Body of pancreas (tissue), 4 donors: ENCODE measurements around the gene ST6GAL1. TPM values are rescaled to one million over a fixed set of nuclear protein-coding genes. Genes with fewer than 3 reads are reported as not detected.
"Not testable (repeated sequence)": the region's sequence is repeated elsewhere in the genome, so short reads cannot be mapped to it uniquely, and the experiment has no call there.

Experiments
- ATAC-seq: fragments of 150-250 bp; one replicate; pipeline ENCODE4 v1.9.1; 2016
- DNase-seq, 4 donors: peaks; one replicate each; pipeline ENCODE4 v3.0.0-alpha.2; 2019
- H3K27ac ChIP-seq, 4 donors: fragments of 200-600 bp; sonication (generic); 1 replicate in 3 of 4; 2 replicates in 1 of 4; pipeline versions ENCODE4 v1.5.1 to v1.6.1; 2016 to 2019; ENCODE audit warnings: mild to moderate bottlenecking in 1 of 4, mixed read lengths in 1 of 4, moderate library complexity in 1 of 4
- H3K27me3 ChIP-seq, 2 donors: fragments of 200-600 bp; sonication (generic); one replicate each; pipeline ENCODE4 v1.6.0; 2016; ENCODE audit warnings: mild to moderate bottlenecking in 1 of 2
- H3K36me3 ChIP-seq, 2 donors: fragments of 200-600 bp; sonication (generic); replicated peaks in 1 of 2; 2 replicates each; pipeline ENCODE4 v1.5.1; 2016; ENCODE audit warnings: low read depth in 2 of 2; ENCODE audit not compliant: insufficient read depth in 1 of 2
- H3K4me1 ChIP-seq: fragments of 200-600 bp; sonication (generic); one replicate; pipeline ENCODE4 v1.6.0; 2016
- H3K4me3 ChIP-seq, 2 donors: fragments of 200-600 bp; sonication (generic); 1 replicate in 1 of 2; 2 replicates in 1 of 2; pipeline ENCODE4 v1.5.1; 2016 to 2019
- H3K9me3 ChIP-seq, 3 donors: fragments of 200-600 bp; sonication (generic); 1 replicate in 2 of 3; 2 replicates in 1 of 3; pipeline ENCODE4 v1.5.1; 2016
- CTCF ChIP-seq, 7 experiments: fragments of 450-650 bp in 4 of 7; fragments of 200-600 bp in 3 of 7; sonication (generic) in 3 of 7; IDR thresholded peaks; one replicate each; pipeline ENCODE4 v1.5.1; 2016 to 2019; ENCODE audit warnings: antibody characterized with exemption in 7 of 7
- POLR2A ChIP-seq, 3 donors: fragments of 450-650 bp; IDR thresholded peaks; one replicate each; pipeline ENCODE4 v1.6.1; 2016; ENCODE audit warnings: antibody characterized with exemption in 3 of 3, mild to moderate bottlenecking in 2 of 3
- WGBS, 2 donors: methylation state at CpG; one replicate each; pipeline ENCODE4 v1.1.5; 2017; 5-methylcytosine and 5-hydroxymethylcytosine counted together
- intact Hi-C: fragments of 100-400 bp; cut with DNase I; formaldehyde crosslinking; loops from one replicate; pipeline ENCODE4 v1.15.1; 2023
- total RNA-seq, 2 donors: library from RNA; depleted of rRNA; stranded (reverse); fragments of >200 nt; gene quantifications; one replicate each; pipeline ENCODE4 v1.1.0, GENCODE V29; 2016

ST6GAL1 gene
- total RNA-seq, 2 donors from 2014 or later: 10.2 to 12.2 TPM

- Histone ChIP-seq H3K36me3 (no peaks in the 10 kb centered on the region), H3K27me3 (no peaks in the 10 kb centered on the region), H3K27ac (no peak overlapping the region), H3K9me3 (no peaks in the 10 kb centered on the region), H3K4me3 (no peak overlapping the region), H3K4me1 (peaks cover 18% of the 10 kb centered on the region)
- DNase-seq (no peak), ATAC-seq (no peak)
- WGBS, 2 donors: 66 to 80% methylated on average over 5 of the region's 5 CpGs
- TF ChIP-seq CTCF (IDR thresholded peaks at IDR 0.05) (no peak), POLR2A (IDR thresholded peaks at IDR 0.05) (no peak)
- intact Hi-C loops: no loop called here
Observed at GRCh38 chr3:186990878-186991308, 60.6 kb downstream of the ST6GAL1 start.

- no peak overlapping the region for H3K4me3 ChIP-seq
- no peaks in the 10 kb centered on the region for H3K9me3 ChIP-seq
- TF ChIP-seq CTCF (IDR thresholded peaks at IDR 0.05) (no peak), POLR2A (IDR thresholded peaks at IDR 0.05) (no peak)
- no peak overlapping the region for H3K27ac ChIP-seq
- H3K27me3 ChIP-seq: no peaks in the 10 kb centered on the region
- DNase-seq (no peak), ATAC-seq (no peak)
- intact Hi-C loops: no loop called here
- no peaks in the 10 kb centered on the region for H3K36me3 ChIP-seq
- H3K4me1 ChIP-seq: peaks cover 18% of the 10 kb centered on the region
- 94% methylated on average over 4 of the region's 4 CpGs for WGBS, 2 donors
Observed at GRCh38 chr3:186991470-186991869, 61.1 kb downstream of the ST6GAL1 start.

- H3K27ac ChIP-seq, intact Hi-C loops, H3K36me3 ChIP-seq, ATAC-seq, DNase-seq, H3K4me3 ChIP-seq, H3K9me3 ChIP-seq, H3K27me3 ChIP-seq: not testable (repeated sequence)
- peaks cover 18% of the 10 kb centered on the region for H3K4me1 ChIP-seq
- WGBS, 2 donors: 42 to 96% methylated on average over 1 of the region's 1 CpG
Observed at GRCh38 chr3:186992096-186992495, 61.8 kb downstream of the ST6GAL1 start.

- Histone ChIP-seq H3K27me3 (no peaks in the 10 kb centered on the region), H3K9me3 (no peaks in the 10 kb centered on the region), H3K36me3 (no peaks in the 10 kb centered on the region), H3K27ac (no peak overlapping the region), H3K4me1 (peaks cover 18% of the 10 kb centered on the region), H3K4me3 (no peak overlapping the region)
- WGBS, 2 donors: 87 to 97% methylated on average over 7 of the region's 7 CpGs
- intact Hi-C loops: no loop called here
- ATAC-seq: no peak
- TF ChIP-seq CTCF (IDR thresholded peaks at IDR 0.05) (no peak), POLR2A (IDR thresholded peaks at IDR 0.05) (no peak)
- DNase-seq: no peak
Observed at GRCh38 chr3:186993210-186993782, 63.0 kb downstream of the ST6GAL1 start.

- TF ChIP-seq POLR2A (IDR thresholded peaks at IDR 0.05) (no peak), CTCF (IDR thresholded peaks at IDR 0.05) (no peak)
- H3K36me3 ChIP-seq: no peaks in the 10 kb centered on the region
- H3K27ac ChIP-seq: no peak overlapping the region
- 81% methylated on average over 11 of the region's 11 CpGs for WGBS, 2 donors
- DNase-seq: no peak
- no peaks in the 10 kb centered on the region for H3K9me3 ChIP-seq
- intact Hi-C loops: no loop called here
- no peak for ATAC-seq
- H3K27me3 ChIP-seq: no peaks in the 10 kb centered on the region
- no peak overlapping the region for H3K4me3 ChIP-seq
- peaks cover 18% of the 10 kb centered on the region for H3K4me1 ChIP-seq
Observed at GRCh38 chr3:186994000-186994955, 64.0 kb downstream of the ST6GAL1 start.
